NCI-H82 (cell line): ENCODE results near the gene STX18.

Experiments used
- DNase-seq: peaks from one replicate; lab custom pipeline; 2025; lab: John Stamatoyannopoulos, UW

Gene STX18

GRCh38 chr4:4377732-4378460, 164.0 kb downstream of the STX18 start:
- no peak for DNase-seq

DNA sequence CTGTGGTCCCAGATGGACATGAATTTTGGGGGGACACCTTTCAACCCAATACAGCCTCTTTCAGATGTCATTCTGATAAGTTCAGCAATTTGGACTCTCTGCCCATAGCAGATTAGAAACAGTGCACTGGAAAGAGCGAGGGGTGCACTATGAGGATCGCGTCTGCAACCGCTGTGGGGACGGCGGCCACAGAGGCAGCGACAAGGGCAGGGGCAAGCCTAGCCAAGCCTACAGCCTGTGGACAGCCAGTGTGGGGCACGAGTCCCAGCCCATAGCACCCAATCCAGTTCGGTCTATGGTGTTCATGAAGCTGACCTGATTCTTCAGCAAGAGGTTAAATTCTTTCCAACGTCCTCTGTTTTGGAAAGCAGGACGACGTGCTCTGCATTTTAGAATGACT, 164.7 kb downstream of the STX18 start:
- no peak for DNase-seq

DNA sequence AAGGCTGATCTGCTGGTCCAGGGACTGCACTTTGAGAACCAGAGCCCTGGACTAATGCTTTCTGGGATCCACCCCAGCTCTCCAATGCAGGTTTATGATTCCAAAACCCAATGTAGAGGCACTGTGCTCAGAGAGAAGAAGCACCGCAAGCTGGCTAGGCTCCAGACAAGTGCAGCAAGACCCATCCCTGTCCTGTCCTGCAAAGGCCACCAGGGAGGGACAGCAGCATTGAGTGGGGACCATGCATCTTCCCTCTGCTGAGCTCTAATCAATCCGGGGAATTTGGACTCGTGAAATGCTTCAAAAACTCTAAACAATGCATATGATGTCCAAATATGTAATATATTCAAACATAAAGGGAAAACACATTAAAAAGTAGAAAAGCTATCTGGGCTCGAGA, 165.8 kb downstream of the STX18 start:
- DNase-seq: no peak

DNA sequence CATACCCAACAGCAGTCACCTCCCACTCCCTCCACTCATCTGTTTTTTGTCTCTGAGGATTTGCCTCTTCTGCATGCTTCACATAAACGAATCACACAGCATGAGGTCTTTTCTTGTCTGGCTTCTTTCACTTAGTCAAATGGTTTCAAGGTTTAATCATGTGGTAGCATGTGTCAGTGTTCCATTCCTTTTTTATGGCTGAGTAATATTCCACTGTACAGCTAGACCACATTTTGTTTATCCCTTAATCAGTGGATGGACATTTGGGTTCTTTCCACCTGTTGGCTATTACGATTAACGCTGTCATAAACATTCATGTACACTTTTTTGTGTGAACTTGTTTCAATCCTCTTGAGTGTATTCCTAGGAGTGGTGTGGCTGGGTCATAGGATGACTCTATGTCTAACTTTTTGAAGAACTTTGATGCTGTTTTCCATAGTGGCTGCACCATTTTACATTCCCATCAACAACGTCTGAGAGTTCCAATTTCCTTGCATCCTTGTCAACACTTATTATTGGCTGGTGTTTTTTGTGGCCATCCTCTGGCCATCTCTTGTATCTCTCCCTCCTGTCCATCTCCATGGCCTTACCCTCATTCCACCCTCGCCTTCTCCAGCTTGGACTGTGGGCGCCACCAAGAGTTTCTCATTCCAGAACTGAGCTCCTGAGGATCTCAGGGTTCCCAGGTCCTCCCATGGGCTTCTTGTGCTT, 167.3 kb downstream of the STX18 start:
- DNase-seq: no peak
